WTC11 (cell line): ENCODE data around the gene SPEF1. TPM values are rescaled to one million over a fixed set of nuclear protein-coding genes. Genes with fewer than 3 reads are reported as not detected.

Experiments used
- ATAC-seq: fragments of 200-7000 bp; cut with Tn5 transposase; 2 replicates; pipeline ENCODE4 v1.10.0; 2021; ENCODE audit warnings: mild to moderate bottlenecking, moderate library complexity
- CTCF ChIA-PET: fragments of 300-600 bp; sonication (Branson Sonifier 250); formaldehyde crosslinking; loops from one replicate; lab custom pipeline; 2021; ENCODE audit warnings: antibody characterized with exemption; lab: Charles Lee
- POLR2A ChIA-PET: fragments of 350-600 bp; sonication (Branson Sonifier 250); formaldehyde crosslinking; loops from one replicate; lab custom pipeline; 2021; ENCODE audit warnings: antibody characterized with exemption; lab: Charles Lee
- DNase-seq: peaks from one replicate; pipeline ENCODE4 v3.0.0; 2021; ENCODE audit warnings: low spot score
- H3K27ac Mint-ChIP-seq: 2 replicates; pipeline ENCODE4 v1.8.0; 2021; ENCODE audit warnings: mixed read lengths
- H3K27me3 Mint-ChIP-seq: 2 replicates; pipeline ENCODE4 v1.8.0; 2021; ENCODE audit warnings: low read depth, mild to moderate bottlenecking, moderate library complexity, mixed read lengths
- H3K36me3 Mint-ChIP-seq: 2 replicates; pipeline ENCODE4 v1.8.0; 2021; ENCODE audit warnings: mixed read lengths
- H3K4me1 Mint-ChIP-seq: 2 replicates; pipeline ENCODE4 v1.8.0; 2022; ENCODE audit warnings: mixed read lengths
- H3K4me3 Mint-ChIP-seq: 2 replicates; pipeline ENCODE4 v1.8.0; 2021; ENCODE audit warnings: mild to moderate bottlenecking, moderate library complexity, mixed read lengths
- H3K9me3 Mint-ChIP-seq: 2 replicates; pipeline ENCODE4 v1.8.0; 2021; ENCODE audit warnings: mixed read lengths
- E2F5 ChIP-seq: sonication (generic); formaldehyde crosslinking; IDR thresholded peaks from 2 replicates; pipeline ENCODE4 v1.8.1; 2022; ENCODE audit warnings: mild to moderate bottlenecking, moderate library complexity, missing genetic modification reagents
- FOXK1 ChIP-seq: sonication (generic); formaldehyde crosslinking; IDR thresholded peaks from 2 replicates; pipeline ENCODE4 v1.8.0; 2022; ENCODE audit warnings: mild to moderate bottlenecking, moderate library complexity, missing genetic modification reagents
- GABPB1 ChIP-seq: sonication (generic); formaldehyde crosslinking; IDR thresholded peaks from 2 replicates; pipeline ENCODE4 v1.8.1; 2023; ENCODE audit warnings: mild to moderate bottlenecking, missing genetic modification reagents
- GTF2I ChIP-seq: fragments of 250-450 bp; sonication (Bioruptor Pico); conservative IDR thresholded peaks from 2 replicates; pipeline ENCODE4 v1.4.0; 2021; ENCODE audit warnings: mild to moderate bottlenecking
- IRF1 ChIP-seq: sonication (generic); formaldehyde crosslinking; IDR thresholded peaks from 2 replicates; pipeline ENCODE4 v1.8.0; 2023; ENCODE audit warnings: missing genetic modification reagents
- IRF2 ChIP-seq: sonication (generic); formaldehyde crosslinking; IDR thresholded peaks from 2 replicates; pipeline ENCODE4 v1.8.0; 2022; ENCODE audit warnings: low read depth, missing genetic modification reagents, borderline replicate concordance
- JAZF1 ChIP-seq: fragments of 250-450 bp; sonication (Bioruptor Pico); IDR thresholded peaks from 2 replicates; pipeline ENCODE4 v1.9.0; 2021; ENCODE audit warnings: moderate library complexity, mild to moderate bottlenecking, inconsistent platforms
- JUN ChIP-seq: sonication (generic); formaldehyde crosslinking; IDR thresholded peaks from 2 replicates; pipeline ENCODE4 v1.8.0; 2023; ENCODE audit warnings: mild to moderate bottlenecking, missing genetic modification reagents
- MAX ChIP-seq: sonication (generic); formaldehyde crosslinking; IDR thresholded peaks from 2 replicates; pipeline ENCODE4 v1.8.0; 2022; ENCODE audit warnings: mild to moderate bottlenecking, missing genetic modification reagents
- TEAD4 ChIP-seq: sonication (generic); formaldehyde crosslinking; IDR thresholded peaks from 2 replicates; pipeline ENCODE4 v1.8.0; 2022; ENCODE audit warnings: mild to moderate bottlenecking, missing genetic modification reagents
- ZNF121 ChIP-seq: sonication (generic); formaldehyde crosslinking; IDR thresholded peaks from 2 replicates; pipeline ENCODE4 v1.8.0; 2023; ENCODE audit warnings: missing genetic modification reagents
- ZNF219 ChIP-seq: sonication (generic); formaldehyde crosslinking; IDR thresholded peaks from 2 replicates; pipeline ENCODE4 v1.8.0; 2023; ENCODE audit warnings: missing genetic modification reagents, mild to moderate bottlenecking, borderline replicate concordance
- ZNF671 ChIP-seq: fragments of 250-450 bp; sonication (Bioruptor Pico); IDR thresholded peaks from 2 replicates; pipeline ENCODE4 v1.8.0; 2021; ENCODE audit warnings: mild to moderate bottlenecking
- total RNA-seq: library from RNA; stranded (reverse); gene quantifications from 3 replicates; pipeline ENCODE4 v1.2.3, GENCODE V29; 2021
- TF ChIP-seq, protein P1 (sequence below): sonication (generic); formaldehyde crosslinking; IDR thresholded peaks from 2 replicates; pipeline ENCODE4 v1.8.0; 2022; ENCODE audit warnings: mild to moderate bottlenecking, missing genetic modification reagents
- TF ChIP-seq, protein P2 (sequence below): sonication (generic); formaldehyde crosslinking; IDR thresholded peaks from 2 replicates; pipeline ENCODE4 v1.8.1; 2022; ENCODE audit warnings: mild to moderate bottlenecking, missing genetic modification reagents, moderate library complexity, borderline replicate concordance

The SPEF1 gene
- total RNA-seq, 1 experiment from 2014 or later: 0.72 TPM

GRCh38 chr20:3812975-3813847, 32.0 kb upstream of the SPEF1 start:
- ChIA-PET POLR2A (interaction anchor here (1.1 kb wide), 1 partner anchor 13 kb away, joined by 3 read pairs; no protein-coding TSS in a partner anchor), CTCF (interaction anchor here (0.8 to 1.8 kb wide), 4 partner anchors 27 to 136 kb away, joined by 3 to 9 read pairs (median 6); partner anchors contain the start of gene CENPB)

GRCh38 chr20:3812259-3812681, 31.0 kb upstream of the SPEF1 start:
- H3K27ac Mint-ChIP-seq: no peak overlapping the region
- H3K9me3 Mint-ChIP-seq: peaks cover 4% of the 10 kb centered on the region; the same call in 1 of the 2 replicates
- peaks cover 6% of the 10 kb centered on the region; the same call in 1 of the 2 replicates for H3K27me3 Mint-ChIP-seq
- H3K4me1 Mint-ChIP-seq: peaks cover 23% of the 10 kb centered on the region
- TF ChIP-seq FOXK1 (CRISPR knock-in tag): no peak
- TF ChIP-seq JAZF1 (CRISPR knock-in tag): no peak
- no peak for TF ChIP-seq MAX (CRISPR knock-in tag)
- TF ChIP-seq, protein P1, sequence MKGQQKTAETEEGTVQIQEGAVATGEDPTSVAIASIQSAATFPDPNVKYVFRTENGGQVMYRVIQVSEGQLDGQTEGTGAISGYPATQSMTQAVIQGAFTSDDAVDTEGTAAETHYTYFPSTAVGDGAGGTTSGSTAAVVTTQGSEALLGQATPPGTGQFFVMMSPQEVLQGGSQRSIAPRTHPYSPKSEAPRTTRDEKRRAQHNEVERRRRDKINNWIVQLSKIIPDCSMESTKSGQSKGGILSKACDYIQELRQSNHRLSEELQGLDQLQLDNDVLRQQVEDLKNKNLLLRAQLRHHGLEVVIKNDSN (CRISPR knock-in tag): no peak
- no peak for TF ChIP-seq ZNF219 (CRISPR knock-in tag)
- no peak for TF ChIP-seq E2F5
- no peak for TF ChIP-seq GABPB1 (CRISPR knock-in tag)
- TF ChIP-seq GTF2I (CRISPR knock-in tag): no peak
- TF ChIP-seq TEAD4 (CRISPR knock-in tag): no peak
- no peak for TF ChIP-seq ZNF671
- TF ChIP-seq IRF1 (CRISPR knock-in tag): no peak
- no peak for TF ChIP-seq JUN (CRISPR knock-in tag)
- TF ChIP-seq, all 79 proteins: peak for 0
- POLR2A ChIA-PET: no interaction called here
- no peak for DNase-seq
- ATAC-seq: no peak
- no peaks in the 10 kb centered on the region for H3K36me3 Mint-ChIP-seq
- CTCF ChIA-PET: interaction anchor here (1.2 to 1.8 kb wide), 4 partner anchors 26 to 63 kb away, joined by 3 to 9 read pairs (median 6); partner anchors contain the start of genes CENPB and SPEF1
- H3K4me3 Mint-ChIP-seq: no peak overlapping the region

More at GRCh38 chr20:3812975-3813847, 32.0 kb upstream of the SPEF1 start:
- Mint-ChIP-seq H3K27me3 (peaks cover 6% of the 10 kb centered on the region; the same call in 1 of the 2 replicates), H3K4me1 (peaks cover 13% of the 10 kb centered on the region), H3K36me3 (no peaks in the 10 kb centered on the region), H3K27ac (no peak overlapping the region), H3K9me3 (peaks cover 3% of the 10 kb centered on the region; the same call in 1 of the 2 replicates), H3K4me3 (no peak overlapping the region)
- TF ChIP-seq ZNF121 (0 out of 2 replicates have a peak, but pooled peaks have one; percentile 54), IRF2 (CRISPR knock-in tag) (no peak)
- no peak for DNase-seq
- ATAC-seq: no peak

GRCh38 chr20:3811467-3812258, 30.4 kb upstream of the SPEF1 start:
- ChIA-PET CTCF (interaction anchor here (0.8 to 1.8 kb wide), 4 partner anchors 9 to 33 kb away, joined by 3 to 4 read pairs (median 3); partner anchors contain the start of genes AP5S1 and SPEF1), POLR2A (no interaction called here)
- H3K27me3 Mint-ChIP-seq: peaks cover 6% of the 10 kb centered on the region; the same call in 1 of the 2 replicates
- H3K4me3 Mint-ChIP-seq: no peak overlapping the region
- ATAC-seq (no peak), DNase-seq (no peak)
- H3K9me3 Mint-ChIP-seq: peaks cover 4% of the 10 kb centered on the region; the same call in 1 of the 2 replicates
- H3K36me3 Mint-ChIP-seq: no peaks in the 10 kb centered on the region
- peak overlapping the region; percentile 7; the same call in 1 of the 2 replicates for H3K27ac Mint-ChIP-seq
- peaks cover 27% of the 10 kb centered on the region for H3K4me1 Mint-ChIP-seq
- TF ChIP-seq, protein P2, sequence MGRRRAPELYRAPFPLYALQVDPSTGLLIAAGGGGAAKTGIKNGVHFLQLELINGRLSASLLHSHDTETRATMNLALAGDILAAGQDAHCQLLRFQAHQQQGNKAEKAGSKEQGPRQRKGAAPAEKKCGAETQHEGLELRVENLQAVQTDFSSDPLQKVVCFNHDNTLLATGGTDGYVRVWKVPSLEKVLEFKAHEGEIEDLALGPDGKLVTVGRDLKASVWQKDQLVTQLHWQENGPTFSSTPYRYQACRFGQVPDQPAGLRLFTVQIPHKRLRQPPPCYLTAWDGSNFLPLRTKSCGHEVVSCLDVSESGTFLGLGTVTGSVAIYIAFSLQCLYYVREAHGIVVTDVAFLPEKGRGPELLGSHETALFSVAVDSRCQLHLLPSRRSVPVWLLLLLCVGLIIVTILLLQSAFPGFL (CRISPR knock-in tag): peak; percentile 71; the same call in 1 of the 2 replicates
- TF ChIP-seq GABPB1 (CRISPR knock-in tag) (peak; percentile 92), ZNF671 (no peak)
- TF ChIP-seq, all 79 proteins: peak for 2
